Measurements from ENCODE around the gene SYNPO2L.

GRCh38 chr10:73635781-73636180 is 20.0 kb downstream of the SYNPO2L start:
- TF ChIP-seq CTCF (IDR thresholded peaks at IDR 0.05): no peak
- no peak for TF ChIP-seq POLR2AphosphoS5 (IDR thresholded peaks at IDR 0.05)

Measured in transverse colon (tissue), 4 donors.